Ovary (tissue), 9 donors: ENCODE data around the gene GPR87. TPM values are rescaled to one million over a fixed set of nuclear protein-coding genes. Genes with fewer than 3 reads are reported as not detected.

Experiments used
- DNase-seq, 5 donors: peaks; one replicate each; pipeline ENCODE4 v3.0.0-alpha.2; 2019 to 2020
- H3K27ac ChIP-seq, 2 donors: fragments of 200-600 bp; one replicate each; pipeline versions ENCODE4 v1.5.1 to v1.8.0; 2019 to 2022
- H3K27me3 ChIP-seq: fragments of 200-600 bp; one replicate; pipeline ENCODE4 v1.8.0; 2022
- H3K36me3 ChIP-seq: fragments of 200-600 bp; sonication (generic); one replicate; pipeline ENCODE4 v1.5.1; 2019
- H3K4me1 ChIP-seq: one replicate; pipeline ENCODE4 v1.8.1; 2013; ENCODE audit warnings: mild to moderate bottlenecking, moderate library complexity; ENCODE audit not compliant: insufficient read depth
- H3K4me3 ChIP-seq: fragments of 200-600 bp; sonication (generic); one replicate; pipeline ENCODE4 v1.5.1; 2017
- H3K9me3 ChIP-seq, 2 donors: fragments of 200-600 bp in 1 of 2; sonication (generic) in 1 of 2; one replicate each; pipeline versions ENCODE4 v1.5.1 to v1.8.1; 2013 to 2019; ENCODE audit warnings: mild to moderate bottlenecking in 1 of 2, moderate library complexity in 1 of 2
- CTCF ChIP-seq, 3 donors: fragments of 450-650 bp in 2 of 3; fragments of 200-600 bp in 1 of 3; IDR thresholded peaks; one replicate each; pipeline versions ENCODE4 v1.5.1 to v1.8.0; 2016 to 2022; ENCODE audit warnings: antibody characterized with exemption in 3 of 3, mild to moderate bottlenecking in 1 of 3
- EP300 ChIP-seq: sonication (generic); formaldehyde crosslinking; IDR thresholded peaks from one replicate; pipeline ENCODE4 v1.6.1; 2017; ENCODE audit warnings: antibody characterized with exemption
- POLR2A ChIP-seq: fragments of 450-650 bp; IDR thresholded peaks from one replicate; pipeline ENCODE4 v1.6.1; 2017; ENCODE audit warnings: antibody characterized with exemption, mild to moderate bottlenecking, moderate library complexity
- WGBS, 3 donors: extraction: QIAGEN DNeasy Blood & Tissue Kit in 1 of 3; methylation state at CpG; one replicate each; pipeline versions ENCODE4 v1.1.5 to v1.1.7; 2013 to 2017; 5-methylcytosine and 5-hydroxymethylcytosine counted together
- intact Hi-C, 4 donors: fragments of 100-400 bp; cut with DNase I; formaldehyde crosslinking; loops; one replicate each; pipeline versions ENCODE4 v1.11.0 to v1.15.1; 2022 to 2023
- polyA plus RNA-seq, 2 donors: library from polyadenylated mRNA; stranded (reverse); fragments of 200-250 nt in 1 of 2; fragments of 350-450 nt in 1 of 2; fragmentation: Illumina TruSeq in 1 of 2; extraction: RNeasy Lipid Tissue Mini Kit (QIAGEN cat#74804) in 1 of 2; gene quantifications; one replicate each; pipeline ENCODE4 v1.2.3, GENCODE V29; 2013 to 2014
- total RNA-seq, 7 donors: library from RNA; depleted of rRNA in 2 of 7; stranded (reverse); fragments of >200 nt in 2 of 7; fragmentation: NEBNext Ultra II Directional in 3 of 7; extraction: Animal tissue kit (Norgen Biotek cat#: 25700) in 3 of 7; gene quantifications; one replicate each; pipeline versions ENCODE4 v1.1.0 to v1.2.4, GENCODE V29; 2016 to 2023
- donor health status: DM: no; HTN: no; CAD: no; lungs with moderate emphysema.
- donor health status: DM: no; HTN: no; CAD: no.
- donor health status: Bipolar disorder and iron deficiency.
- donor health status: DM: yes; HTN: yes; CAD: no.
- donor health status: DM: no; HTN: no; CAD: no.
- donor health status: DM: yes; HTN: yes; CAD: no.

Gene GPR87
- total and polyA plus RNA-seq, 9 donors, result 0.23 TPM; not detected in 8

- intact Hi-C loops, result loop anchor here (2.0 to 10.0 kb wide), 3 partner anchors 55 to 59 kb away; no protein-coding TSS in a partner anchor
- Histone ChIP-seq H3K27me3 (no peaks in the 10 kb centered on the region), H3K27ac (no peak overlapping the region), H3K36me3 (no peaks in the 10 kb centered on the region), H3K4me1 (no peaks in the 10 kb centered on the region), H3K9me3 (no peaks in the 10 kb centered on the region), H3K4me3 (no peak overlapping the region)
- DNase-seq, result peak in 1 of 5 donors; percentile 23
- WGBS, 3 donors, result 23 to 36% (median 28%) methylated on average over 5 of the region's 5 CpGs
- TF ChIP-seq EP300, result no peak
- TF ChIP-seq CTCF (IDR thresholded peaks at IDR 0.05), result no peak
- no peak for TF ChIP-seq POLR2A
Observed at GRCh38 chr3:151283907-151284461, 32.6 kb downstream of the GPR87 start.

- H3K4me3 ChIP-seq, result no peak overlapping the region
- no peaks in the 10 kb centered on the region for H3K27me3 ChIP-seq
- intact Hi-C loops, result loop anchor here (2.0 to 10.0 kb wide), 3 partner anchors 55 to 59 kb away; no protein-coding TSS in a partner anchor
- TF ChIP-seq EP300, result no peak
- TF ChIP-seq CTCF (IDR thresholded peaks at IDR 0.05), result no peak
- TF ChIP-seq POLR2A, result no peak
- DNase-seq, result no peak
- H3K27ac ChIP-seq, result no peak overlapping the region
- no peaks in the 10 kb centered on the region for H3K4me1 ChIP-seq
- H3K36me3 ChIP-seq, result no peaks in the 10 kb centered on the region
- H3K9me3 ChIP-seq, result no peaks in the 10 kb centered on the region
- 61 to 74% (median 66%) methylated on average over 4 of the region's 4 CpGs for WGBS, 3 donors
Observed at GRCh38 chr3:151283387-151283786, 33.2 kb downstream of the GPR87 start.

- Histone ChIP-seq H3K36me3 (no peaks in the 10 kb centered on the region), H3K4me3 (no peak overlapping the region), H3K27me3 (no peaks in the 10 kb centered on the region), H3K27ac (no peak overlapping the region), H3K4me1 (no peaks in the 10 kb centered on the region), H3K9me3 (no peaks in the 10 kb centered on the region)
- DNase-seq, result no peak
- no peak for TF ChIP-seq EP300
- peak; percentile 34 to 69 (median 44) for TF ChIP-seq CTCF (IDR thresholded peaks at IDR 0.05)
- intact Hi-C loops, result loop anchor here (2.0 to 10.0 kb wide), 3 partner anchors 54 to 58 kb away; no protein-coding TSS in a partner anchor
- WGBS, 3 donors, result 0 to 5% (median 0%) methylated on average over 1 of the region's 1 CpG
Observed at GRCh38 chr3:151282921-151283320, 33.7 kb downstream of the GPR87 start.

- Histone ChIP-seq H3K4me1 (no peaks in the 10 kb centered on the region), H3K27me3 (no peaks in the 10 kb centered on the region), H3K27ac (no peak overlapping the region), H3K4me3 (no peak overlapping the region), H3K36me3 (no peaks in the 10 kb centered on the region), H3K9me3 (no peaks in the 10 kb centered on the region)
- DNase-seq, result no peak
- WGBS, 3 donors, result 64 to 72% (median 68%) methylated on average over 9 of the region's 9 CpGs
- intact Hi-C loops, result loop anchor here (2.0 to 10.0 kb wide), 3 partner anchors 53 to 57 kb away; no protein-coding TSS in a partner anchor
- no peak for TF ChIP-seq EP300
- TF ChIP-seq POLR2A, result no peak
- TF ChIP-seq CTCF (IDR thresholded peaks at IDR 0.05), result no peak
Observed at GRCh38 chr3:151281671-151282324, 34.8 kb downstream of the GPR87 start.
